GM18507 (cell line): Measurements from ENCODE around the gene LDAH.

Experiments
- DNase-seq: peaks from one replicate; pipeline ENCODE4 v3.0.0; 2011; ENCODE audit warnings: low read depth; ENCODE audit not compliant: insufficient read length; ENCODE audit errors: extremely low spot score
- FAIRE-seq: peaks from 2 replicates; lab custom pipeline; 2011; peaks lifted over from hg19 to GRCh38; lab: Jason Lieb, UNC

Gene LDAH

GRCh38 chr2:20822535-20823490, at the start of gene LDAH:
TSS of gene LDAH (minus strand) at chr2:20823101. CDS start at chr2:20801463, 21,638 bp downstream.
- DNase-seq = peak; percentile 78
- peak; percentile 89 for FAIRE-seq

DNA sequence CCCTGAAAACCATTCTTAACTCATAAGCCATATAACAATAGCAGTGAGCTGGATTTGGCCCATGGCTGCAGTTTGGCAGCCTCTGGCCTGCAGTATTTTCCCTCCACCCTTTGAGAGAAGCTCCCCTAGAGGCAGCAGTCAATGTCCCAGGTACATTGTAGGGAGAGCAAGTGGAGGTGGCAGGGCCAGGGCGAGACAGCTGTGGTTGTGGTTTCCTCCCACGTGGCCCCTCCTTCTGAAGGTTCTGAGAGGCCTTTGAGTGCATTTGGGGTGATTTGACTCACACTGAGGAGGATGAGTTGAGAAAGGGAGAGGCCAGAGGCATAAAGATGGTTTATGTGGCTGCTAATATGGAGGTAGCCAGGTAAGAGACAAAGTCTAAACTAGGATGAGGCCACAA, 45.5 kb upstream of the LDAH start:
- FAIRE-seq (peak; percentile 67), DNase-seq (peak; percentile 18)

DNA sequence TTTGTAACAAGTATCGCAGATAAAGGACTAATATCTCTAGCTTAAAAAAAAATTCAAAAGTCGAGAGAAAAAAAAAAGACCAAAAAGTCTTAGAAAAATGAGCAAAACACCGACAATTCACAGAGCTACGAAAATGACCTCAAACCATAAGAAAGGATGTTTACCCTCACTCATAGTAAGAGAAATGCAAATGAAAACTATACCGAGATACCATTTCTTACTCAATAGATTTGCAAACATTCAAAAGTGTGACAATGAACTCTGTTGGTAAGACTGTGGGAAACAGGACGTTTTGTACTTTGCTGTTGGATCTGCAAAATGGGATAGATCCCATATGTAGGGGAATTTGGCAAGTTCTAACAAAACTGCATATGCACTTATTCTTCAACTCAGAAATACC, 39.9 kb upstream of the LDAH start:
- DNase-seq (no peak), FAIRE-seq (peak; percentile 38)

DNA sequence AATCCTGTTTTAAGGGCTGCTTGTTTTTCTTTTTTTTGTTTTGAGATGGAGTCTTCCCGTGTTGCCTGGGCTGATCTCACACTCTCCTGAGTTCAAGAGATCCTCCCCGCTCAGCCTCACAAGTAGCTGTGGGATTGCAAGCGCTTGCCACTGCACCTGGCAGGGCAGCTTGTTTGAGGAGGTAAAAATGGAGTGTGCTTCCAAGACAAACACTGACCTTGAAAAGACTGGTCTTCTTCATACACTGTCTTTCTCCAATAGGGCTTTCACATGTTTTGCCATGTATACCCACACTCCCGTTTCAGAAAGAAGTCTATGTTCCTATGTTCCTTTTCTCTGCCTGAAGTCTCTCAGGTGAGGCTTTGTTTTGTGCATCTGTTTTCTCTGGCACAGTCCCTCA, 32.6 kb upstream of the LDAH start:
- no peak for FAIRE-seq
- DNase-seq = no peak

DNA sequence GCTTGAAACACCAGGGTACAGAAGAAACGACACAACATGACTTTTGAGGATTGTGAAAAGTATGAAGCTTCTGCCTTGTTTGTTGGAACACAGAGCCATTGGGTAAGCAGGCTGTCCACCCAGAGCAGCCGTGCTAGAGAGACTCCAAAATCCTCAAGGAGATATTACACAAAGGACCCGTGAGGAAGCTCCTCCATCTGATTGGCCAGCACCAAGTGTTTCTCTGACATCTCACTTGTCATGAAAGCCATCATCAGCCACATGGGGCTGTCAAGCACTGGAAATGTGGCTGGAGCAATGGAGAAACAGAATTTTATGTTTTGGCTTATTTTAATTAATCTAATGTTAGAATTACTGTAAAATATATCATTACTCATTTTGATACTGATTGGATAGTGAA, 29.8 kb upstream of the LDAH start:
- no peak for FAIRE-seq
- DNase-seq = no peak

DNA sequence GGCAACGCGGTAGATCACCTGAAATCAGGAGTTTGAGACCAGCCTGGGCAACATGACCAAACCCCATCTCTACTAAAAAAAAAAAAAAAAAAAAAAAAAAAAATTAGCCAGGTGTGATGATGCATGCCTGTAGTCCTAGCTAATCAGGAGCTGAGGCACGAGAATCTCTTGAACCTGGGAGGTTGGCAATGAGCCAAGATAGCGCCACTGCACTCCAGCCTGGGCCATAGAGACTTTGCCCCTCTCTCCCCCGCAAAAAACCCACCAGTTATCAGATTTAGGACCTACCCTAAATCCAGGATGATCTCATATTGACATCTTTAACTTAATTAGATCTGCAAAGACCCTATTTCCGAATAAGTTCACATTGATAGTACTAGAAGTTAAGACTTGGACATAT, 29.2 kb upstream of the LDAH start:
- FAIRE-seq (no peak), DNase-seq (no peak)

GRCh38 chr2:20844246-20844645, 21.3 kb upstream of the LDAH start:
- DNase-seq (no peak), FAIRE-seq (no peak)

GRCh38 chr2:20839052-20839451, 16.2 kb upstream of the LDAH start:
- no peak for FAIRE-seq
- no peak for DNase-seq

DNA sequence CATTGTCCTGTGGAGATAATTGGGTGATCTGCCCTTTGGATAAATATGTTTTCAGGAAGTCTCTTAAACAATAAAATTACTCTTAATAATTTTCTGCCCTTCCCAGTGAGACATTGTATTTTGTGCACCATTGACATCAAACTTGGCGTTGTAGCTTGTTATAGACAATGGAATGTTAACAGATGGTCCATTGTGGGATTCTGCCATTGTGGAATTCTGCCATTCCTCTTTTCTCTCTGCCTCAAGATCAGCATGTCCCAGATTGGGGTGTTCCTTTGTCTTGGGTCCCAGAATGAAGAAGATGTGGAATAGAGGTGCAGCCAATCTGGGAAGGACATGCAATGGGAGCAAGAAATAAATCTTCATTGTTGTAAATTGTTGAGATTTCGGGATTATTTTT, 15.1 kb upstream of the LDAH start:
- DNase-seq = no peak
- FAIRE-seq = no peak

DNA sequence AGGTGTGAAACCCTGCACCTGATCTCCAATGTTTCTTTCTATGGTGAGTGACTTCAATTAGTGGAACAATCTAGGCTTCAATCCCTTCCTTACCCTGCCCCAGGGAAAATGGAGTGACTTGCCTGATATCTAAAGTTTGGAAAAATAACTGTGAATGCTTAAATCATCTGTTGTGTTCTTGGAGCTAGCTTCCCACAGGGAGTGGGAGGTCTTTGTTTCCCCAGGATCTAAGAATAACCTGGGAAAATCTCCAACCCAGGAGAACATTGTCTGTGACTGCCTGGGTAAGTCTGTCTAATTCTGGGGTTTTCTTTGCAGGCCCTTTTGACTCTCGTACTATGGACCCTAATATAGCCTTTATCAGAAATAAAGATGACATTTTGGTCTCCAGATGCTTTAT, 13.6 kb upstream of the LDAH start:
- FAIRE-seq (no peak), DNase-seq (no peak)

DNA sequence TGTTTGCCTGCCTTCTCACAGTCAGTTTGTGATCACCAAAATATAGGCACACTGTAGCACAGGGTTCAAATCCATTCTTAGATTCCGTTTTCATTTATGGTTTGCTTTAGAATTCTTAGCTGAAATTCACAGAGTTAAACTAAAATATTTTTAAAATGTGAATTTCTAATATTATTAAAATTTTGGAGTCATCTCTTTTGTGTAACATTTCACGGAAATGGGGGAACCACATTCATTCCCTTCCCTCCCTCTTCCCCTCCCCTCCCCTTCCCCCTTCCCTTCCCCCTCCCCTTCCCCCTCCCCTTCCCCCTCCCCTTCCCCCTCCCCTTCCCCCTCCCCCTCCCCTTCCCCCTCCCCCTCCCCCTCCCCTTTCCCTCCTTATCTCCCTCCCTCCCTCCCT, 11.4 kb upstream of the LDAH start:
- DNase-seq (no peak), FAIRE-seq (no peak)

DNA sequence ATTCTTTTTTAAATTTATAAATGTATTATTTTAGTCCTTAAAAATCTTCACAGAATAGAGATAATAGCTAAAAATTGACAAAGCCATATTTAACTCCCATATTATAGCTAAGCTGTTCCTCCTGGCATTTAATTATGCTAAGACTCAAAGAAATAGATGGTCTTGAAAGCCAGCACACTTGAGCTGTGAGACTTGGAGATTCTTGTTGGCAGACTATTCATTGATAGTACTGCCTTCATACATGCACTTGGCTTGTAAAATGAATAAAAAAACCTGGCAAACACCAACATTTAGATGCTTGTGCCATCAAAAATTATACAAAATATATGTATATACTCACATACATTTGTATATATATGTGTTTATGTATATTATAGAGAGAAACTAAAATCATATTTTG, 9.7 kb upstream of the LDAH start:
- DNase-seq (no peak), FAIRE-seq (no peak)

DNA sequence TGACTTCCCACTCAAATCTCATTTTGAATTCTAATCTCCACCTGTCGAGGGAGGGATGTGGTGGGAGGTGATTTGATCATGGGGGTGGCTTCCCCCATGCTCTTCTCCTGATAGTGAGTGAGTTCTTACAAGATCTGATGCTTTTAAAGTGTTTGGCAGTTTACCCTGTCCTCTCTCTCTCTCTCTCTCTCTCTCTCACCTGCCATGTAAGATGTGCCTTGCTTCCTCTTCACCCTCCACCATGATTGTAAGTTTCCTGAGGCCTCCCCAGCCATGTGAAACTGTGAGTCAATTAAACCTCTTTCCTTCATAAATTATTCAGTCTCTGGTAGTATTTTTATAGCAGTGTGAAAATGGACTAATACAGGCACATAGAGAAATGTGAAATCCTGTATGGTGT, 7.0 kb upstream of the LDAH start:
- FAIRE-seq = no peak
- DNase-seq = no peak

- FAIRE-seq (no peak), DNase-seq (no peak)
These were observed 1.0 kb upstream of the LDAH start for GRCh38 chr2:20823917-20824316.

- FAIRE-seq (no peak), DNase-seq (no peak)
These were observed 4.1 kb downstream of the LDAH start for GRCh38 chr2:20818820-20819219.

DNA sequence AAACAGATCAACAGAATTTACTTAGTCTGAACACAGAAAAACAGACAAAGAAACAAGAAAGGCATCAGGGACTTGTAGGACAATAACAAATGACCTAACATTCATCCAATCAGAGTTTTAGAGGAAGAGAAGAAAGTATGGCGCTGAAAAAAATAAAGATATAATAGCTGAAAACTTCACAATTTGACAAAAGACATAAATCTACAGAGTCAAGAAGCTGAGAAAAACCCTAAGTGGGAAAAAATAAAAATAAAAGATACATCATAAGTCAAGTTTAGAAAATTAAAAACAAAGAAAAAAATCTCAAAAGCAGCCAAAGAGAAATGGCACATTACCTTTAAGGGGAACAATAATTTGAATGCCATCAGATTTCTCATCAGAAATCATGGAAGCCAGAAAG, 7.7 kb downstream of the LDAH start:
- no peak for DNase-seq
- FAIRE-seq = no peak

DNA sequence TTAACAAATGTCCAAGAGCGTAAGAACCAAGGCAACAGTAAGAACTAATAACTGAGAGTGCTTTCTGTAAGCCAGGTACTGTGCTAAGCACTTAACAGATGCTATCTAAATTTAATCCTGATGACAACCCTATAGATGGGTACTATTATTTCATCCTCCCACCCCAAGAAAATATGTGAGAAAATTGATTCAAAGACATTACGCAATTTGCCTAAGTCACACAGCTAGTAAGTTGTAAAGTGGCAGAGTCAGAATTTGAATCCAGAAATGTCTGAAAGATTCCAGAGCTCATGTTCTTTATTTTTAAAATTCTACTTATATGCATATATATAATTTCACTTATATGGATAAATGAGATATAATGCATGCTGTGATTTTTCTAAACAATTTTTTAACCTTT, 10.1 kb downstream of the LDAH start:
- DNase-seq (no peak), FAIRE-seq (no peak)

GRCh38 chr2:20806286-20806685, 16.6 kb downstream of the LDAH start:
- no peak for FAIRE-seq
- no peak for DNase-seq

DNA sequence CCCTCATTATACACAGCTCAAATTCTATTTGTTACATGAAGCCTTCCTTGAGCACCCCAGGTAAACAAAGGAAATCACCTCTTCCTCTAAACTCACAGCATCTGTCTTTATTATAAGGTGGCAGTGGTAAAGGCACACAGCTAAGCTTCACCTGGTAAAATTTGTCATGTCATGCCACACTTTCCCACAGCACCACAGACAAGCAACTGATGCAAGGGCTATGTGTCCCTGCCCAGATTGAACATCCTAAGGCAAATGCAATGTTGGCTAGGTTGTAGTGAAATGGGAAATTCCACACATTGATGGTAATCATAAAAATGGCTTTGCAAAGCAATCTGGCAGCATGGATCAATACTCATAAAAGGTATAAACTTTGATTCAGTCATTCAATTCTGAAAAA, 18.9 kb downstream of the LDAH start:
- DNase-seq (no peak), FAIRE-seq (no peak)

DNA sequence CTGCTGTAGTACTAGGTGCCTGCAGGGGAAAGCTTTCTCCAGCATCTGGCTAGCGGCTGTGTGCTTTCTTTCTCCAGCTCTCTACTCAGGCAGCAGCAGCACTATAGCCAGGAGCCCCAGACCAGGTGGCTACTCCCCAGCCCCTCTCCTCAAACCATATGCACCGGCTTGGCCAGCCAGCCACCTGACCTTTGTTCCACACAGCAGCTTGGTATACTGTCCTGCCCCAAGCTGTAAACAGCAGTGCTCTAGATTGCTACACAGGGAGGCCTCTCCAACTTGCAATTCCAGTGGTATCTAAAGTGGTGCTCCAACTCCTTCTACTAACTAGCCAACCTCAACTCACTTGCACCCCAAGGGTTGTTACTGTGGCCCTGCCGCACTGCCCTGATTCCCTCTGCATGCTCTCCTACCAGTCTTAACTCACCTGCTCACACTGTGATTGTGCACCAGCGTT, 19.6 kb downstream of the LDAH start:
- DNase-seq = no peak
- FAIRE-seq = no peak

DNA sequence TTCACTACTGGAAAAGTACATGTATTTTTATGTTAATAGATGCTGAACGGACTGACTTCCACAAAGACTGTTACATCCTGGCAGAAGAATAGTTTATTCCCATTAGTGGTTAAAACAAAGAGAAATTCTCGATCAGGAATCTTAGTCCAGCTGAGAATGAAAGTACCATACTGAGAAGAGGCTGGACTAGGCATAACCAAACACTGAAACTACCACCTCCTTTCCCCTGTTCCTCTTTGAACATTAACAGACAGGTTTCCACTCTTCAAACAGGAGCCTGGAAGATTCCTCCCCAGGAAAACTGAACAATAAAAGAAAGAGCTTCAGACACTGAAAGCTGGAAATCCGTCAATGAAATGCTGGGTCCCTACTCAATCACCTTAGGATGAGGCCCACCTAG, 25.8 kb downstream of the LDAH start:
- FAIRE-seq (peak; percentile 64), DNase-seq (no peak)
